HG03575 (cell line): ENCODE measurements around the gene GNG12.

Experiments used
- ATAC-seq: cut with Tn5 transposase; IDR thresholded peaks from one replicate; pipeline ENCODE4 v1.9.1; 2021; ENCODE audit not compliant: unreplicated experiment, insufficient number of reproducible peaks, low FRiP score; ENCODE audit errors: extremely low read depth

GNG12 gene

DNA sequence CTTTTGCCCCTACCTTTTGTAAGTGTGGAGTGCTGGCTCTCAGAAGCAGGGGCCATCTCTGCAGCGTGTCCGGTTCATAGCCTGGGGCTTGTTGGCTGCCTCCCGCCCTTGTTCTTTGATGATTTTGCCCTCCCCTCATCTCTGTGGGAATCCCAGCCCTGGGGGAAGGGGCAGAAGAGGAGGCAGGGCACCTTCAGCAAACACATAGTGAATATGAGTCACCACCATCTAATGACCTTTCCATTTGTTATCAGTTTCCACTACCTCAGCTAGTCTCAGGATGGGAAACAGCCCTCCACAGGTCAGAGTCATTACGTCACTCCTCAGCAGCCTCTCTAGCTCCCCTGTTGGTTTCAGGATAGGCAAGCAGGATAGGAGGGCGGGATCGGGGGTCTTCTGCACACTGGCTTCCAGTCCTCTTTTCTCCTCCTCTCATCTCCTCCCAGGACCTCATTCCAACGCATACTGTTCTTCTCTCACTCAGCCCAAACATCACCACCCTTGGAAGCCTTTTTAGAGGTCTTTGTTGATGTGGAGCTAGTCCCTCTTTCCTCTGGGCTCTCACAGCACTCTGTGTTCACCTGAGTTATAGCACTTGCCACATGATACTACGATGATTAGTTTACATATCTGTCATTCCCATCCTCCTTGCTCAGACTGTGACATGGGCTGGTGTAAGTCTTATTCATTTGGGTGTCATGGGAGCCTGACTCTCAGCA is 132.4 kb downstream of the GNG12 start:
- no peak for ATAC-seq

DNA sequence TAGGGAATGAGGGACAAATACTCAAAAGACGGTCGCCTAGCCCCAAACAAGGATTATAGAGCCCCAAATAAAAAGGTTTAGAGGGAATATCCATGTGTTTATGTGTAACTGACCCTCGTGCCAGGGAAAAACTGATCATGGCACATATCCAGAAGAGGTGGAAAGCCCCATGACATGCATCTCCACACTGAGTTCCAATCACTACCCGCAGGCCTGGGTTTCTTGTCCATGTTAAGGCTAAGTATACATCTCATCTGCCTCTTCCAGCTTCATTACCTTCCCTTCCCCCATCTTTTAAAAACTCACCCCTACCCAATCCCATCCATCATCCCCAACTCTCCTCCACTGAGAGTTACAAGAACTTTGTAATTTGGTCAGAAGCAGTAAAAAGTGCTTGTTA is 133.0 kb downstream of the GNG12 start:
- no peak for ATAC-seq

DNA sequence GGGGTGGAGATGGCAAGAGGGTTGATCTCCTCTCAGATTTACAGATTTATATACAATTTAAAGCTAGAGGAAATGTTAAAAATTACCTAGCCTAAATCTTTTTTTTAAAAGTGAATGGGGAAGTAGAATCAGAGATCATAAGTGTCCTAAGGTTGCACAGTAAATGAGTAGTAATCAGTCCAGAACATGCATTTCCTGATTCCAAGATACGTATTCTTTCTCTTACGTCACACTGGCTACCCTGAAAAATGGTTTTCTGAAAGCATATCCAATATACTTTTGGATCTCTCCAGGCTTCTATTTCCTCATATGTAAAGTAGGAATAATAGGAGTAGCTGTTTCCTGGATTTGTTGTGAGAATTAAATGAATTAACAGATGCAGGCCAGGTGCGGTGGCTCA is 136.6 kb downstream of the GNG12 start:
- no peak for ATAC-seq

DNA sequence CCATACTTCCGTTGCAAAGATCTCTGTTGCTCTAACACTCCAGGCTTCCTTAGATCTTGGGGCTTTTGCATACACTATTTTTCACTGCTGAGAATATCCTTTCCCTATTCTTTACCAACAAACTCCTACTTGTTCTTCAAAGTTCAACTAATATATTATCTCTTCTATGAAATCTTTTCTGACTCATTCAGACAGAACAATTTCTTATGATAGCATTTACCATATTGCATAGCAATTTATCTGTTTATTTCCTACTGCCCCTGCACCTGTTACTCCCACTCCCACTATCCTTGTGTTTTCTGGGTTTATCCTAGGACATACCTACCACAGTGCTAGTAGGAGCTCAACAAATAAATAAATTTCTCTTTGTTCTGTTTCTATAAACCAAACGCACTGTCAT is 137.3 kb downstream of the GNG12 start:
- no peak for ATAC-seq

DNA sequence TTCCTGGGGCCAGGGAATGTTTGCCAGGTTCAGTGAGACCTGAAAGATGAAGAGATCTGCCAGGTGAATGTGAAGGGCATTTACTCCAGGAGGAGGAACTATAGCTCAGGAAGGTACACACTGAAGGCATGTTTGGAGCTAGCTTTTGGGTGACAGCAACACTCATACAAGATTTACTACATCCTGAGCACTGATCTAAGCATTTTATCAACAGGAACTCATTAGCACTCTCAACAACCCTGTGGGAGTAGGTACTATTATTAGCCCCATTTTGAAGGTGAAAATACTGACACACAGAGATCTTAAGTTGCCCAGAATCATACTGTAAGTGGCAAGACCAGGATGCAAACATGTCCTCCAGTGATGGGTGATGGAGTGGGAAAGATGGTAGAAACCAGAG is 141.6 kb downstream of the GNG12 start:
- ATAC-seq, result no peak

DNA sequence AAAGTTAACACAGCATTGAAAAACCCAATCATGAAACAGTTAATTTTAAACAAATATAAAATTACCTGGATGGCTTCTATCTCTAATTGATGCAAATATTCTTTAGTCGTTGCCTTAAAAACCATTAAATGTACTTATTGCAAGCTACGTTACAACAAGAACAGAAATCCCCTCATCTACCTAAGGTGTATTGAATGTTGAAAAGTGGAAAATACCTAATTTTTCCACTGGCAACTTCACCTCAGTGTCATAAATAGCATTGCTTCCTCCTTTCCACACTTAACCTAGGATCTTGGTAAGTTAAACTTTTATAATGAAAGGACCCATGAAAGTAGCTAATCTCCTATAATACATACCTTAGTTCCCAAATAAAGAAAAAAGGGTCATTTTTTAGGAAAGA is 142.9 kb downstream of the GNG12 start:
- no peak for ATAC-seq

DNA sequence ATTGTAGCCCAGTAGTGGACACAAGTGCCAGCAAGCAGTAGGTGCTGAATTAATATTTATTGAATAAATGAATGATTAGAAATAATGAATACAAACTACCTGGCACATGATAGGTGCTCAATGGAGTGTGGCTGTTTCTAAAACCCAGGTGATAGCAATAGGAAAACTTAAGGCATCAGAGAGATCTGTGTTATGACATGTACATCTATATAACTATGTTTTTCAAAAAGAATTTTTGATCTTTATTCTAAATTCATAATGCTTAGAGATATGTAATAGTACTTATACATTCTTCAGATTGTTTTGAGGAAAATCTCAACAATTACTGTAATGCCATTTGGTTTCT is 143.3 kb downstream of the GNG12 start:
- ATAC-seq, result no peak

DNA sequence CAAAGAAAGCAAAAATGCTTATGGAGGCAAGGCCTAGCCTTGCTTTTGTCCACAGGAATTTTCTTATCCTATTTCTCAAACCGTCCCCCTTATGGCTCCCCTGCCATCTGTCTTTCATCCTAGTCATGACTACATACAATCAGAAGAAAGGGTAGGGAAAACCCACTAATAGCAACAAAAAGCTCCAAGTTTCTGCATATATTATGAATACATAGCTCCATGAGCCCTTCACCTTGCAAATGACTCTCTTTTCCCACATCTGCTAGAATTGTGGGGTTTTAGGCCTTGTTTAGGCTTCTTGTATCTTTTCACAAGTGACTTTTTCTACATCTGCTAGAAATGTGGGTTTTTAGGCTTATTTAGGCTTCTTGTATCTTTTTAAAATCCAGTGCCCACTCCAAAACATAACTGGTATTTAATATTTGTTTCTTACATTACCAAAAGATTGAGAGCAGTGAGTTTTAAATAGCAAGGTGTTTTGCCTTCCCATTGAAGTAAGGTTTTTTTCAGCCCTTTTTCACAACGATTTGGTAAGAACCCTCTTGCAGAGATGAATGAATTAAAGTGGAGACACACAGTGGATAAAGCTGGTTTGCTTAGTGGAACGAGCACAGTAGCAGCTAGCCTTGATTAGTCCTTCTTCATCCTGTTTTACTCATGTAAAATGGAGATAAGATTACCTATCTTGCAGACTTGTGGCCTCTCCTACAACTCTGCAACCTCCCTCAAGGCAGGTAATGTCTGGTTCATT is 143.8 kb downstream of the GNG12 start:
- ATAC-seq, result no peak

DNA sequence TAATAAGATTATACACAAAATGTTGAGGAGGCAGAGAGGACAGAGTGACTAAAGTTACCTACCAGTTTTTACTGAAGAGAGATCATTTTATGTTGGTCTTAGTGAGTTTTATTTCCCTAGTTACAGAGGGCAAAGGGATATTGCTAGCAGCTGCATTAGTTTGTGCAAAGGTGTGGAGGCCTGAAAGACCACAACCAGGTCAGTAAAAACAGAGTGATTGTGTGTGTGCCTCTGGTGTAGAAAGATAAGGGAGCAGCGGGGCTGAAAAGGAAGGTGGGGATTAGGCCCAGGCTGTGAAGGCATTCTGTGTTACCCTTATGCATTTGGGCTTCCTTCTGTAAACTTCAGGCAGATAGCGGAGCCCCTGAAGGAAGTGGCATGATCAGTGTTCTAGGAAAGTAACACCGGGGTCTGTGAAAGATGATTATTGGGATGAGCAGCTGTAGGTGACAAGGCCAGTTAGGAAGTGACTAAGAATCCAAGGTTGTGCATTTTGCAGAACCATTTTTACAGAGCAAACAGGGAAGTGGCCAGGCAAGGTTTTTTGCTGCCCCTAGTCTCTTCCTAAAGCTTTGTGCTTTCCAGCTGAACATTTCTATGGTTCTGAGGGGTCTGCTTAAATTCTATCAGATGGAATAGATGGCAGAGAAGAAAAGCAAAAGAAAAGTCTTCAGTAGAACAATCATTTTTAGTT is 144.6 kb downstream of the GNG12 start:
- no peak for ATAC-seq

DNA sequence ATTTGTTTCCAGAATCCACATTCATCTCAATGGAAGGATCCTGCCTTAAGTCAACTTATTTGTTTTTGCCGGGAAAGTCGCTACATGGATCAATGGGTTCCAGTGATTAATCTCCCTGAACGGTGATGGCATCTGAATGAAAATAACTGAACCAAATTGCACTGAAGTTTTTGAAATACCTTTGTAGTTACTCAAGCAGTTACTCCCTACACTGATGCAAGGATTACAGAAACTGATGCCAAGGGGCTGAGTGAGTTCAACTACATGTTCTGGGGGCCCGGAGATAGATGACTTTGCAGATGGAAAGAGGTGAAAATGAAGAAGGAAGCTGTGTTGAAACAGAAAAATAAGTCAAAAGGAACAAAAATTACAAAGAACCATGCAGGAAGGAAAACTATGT is 145.6 kb downstream of the GNG12 start:
- ATAC-seq, result no peak

DNA sequence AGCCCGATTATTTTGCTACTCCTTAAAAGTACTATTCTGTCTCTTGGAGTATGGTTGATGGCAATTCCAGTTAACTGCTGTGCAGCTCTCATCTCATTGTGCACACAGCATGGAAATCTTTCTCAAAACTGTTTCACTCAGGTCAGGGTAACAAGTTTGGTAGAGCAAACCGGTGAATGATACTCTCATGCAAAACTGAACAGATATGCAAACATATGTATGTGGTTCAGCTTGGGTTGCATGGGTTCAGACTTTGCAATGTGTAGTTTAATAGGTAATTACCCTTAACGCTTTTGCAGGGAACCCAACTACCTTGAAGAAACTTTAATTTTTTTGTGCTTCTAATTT is 146.1 kb downstream of the GNG12 start:
- no peak for ATAC-seq

DNA sequence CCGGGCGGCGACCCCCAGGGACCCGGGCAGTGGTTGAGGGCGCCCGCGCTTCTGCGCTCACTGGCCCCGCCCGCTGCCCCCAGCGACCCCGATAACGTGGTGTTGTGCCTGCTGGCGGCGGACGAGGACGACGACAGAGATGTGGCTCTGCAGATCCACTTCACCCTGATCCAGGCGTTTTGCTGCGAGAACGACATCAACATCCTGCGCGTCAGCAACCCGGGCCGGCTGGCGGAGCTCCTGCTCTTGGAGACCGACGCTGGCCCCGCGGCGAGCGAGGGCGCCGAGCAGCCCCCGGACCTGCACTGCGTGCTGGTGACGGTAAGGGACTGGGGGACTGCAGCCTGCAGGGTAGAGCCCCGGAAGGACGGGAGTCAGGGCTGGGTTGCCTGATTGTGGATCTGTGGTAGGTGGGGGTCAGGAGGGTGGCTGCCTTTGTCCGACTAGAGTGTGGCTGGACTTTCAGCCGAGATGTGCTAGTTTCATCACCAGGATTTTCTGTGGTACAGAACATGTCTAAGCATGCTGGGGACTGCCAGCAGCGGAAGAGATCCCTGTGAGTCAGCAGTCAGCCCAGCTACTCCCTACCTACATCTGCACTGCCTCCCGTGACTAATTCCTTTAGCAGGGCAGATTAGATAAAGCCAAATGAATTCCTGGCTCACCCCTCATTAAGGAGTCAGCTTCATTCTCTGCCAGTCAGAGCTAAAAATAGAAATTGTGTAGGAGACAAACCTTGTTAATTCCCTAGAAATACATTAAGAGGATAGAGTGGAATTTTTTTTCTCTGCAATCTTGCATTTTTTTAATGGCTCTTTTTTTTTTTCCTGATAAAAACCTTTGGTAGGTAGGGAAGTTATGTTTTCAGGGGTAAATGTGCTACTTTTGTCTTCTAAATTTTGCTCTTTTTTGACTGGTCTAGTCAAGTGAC is 146.7 kb downstream of the GNG12 start:
- no peak for ATAC-seq

DNA sequence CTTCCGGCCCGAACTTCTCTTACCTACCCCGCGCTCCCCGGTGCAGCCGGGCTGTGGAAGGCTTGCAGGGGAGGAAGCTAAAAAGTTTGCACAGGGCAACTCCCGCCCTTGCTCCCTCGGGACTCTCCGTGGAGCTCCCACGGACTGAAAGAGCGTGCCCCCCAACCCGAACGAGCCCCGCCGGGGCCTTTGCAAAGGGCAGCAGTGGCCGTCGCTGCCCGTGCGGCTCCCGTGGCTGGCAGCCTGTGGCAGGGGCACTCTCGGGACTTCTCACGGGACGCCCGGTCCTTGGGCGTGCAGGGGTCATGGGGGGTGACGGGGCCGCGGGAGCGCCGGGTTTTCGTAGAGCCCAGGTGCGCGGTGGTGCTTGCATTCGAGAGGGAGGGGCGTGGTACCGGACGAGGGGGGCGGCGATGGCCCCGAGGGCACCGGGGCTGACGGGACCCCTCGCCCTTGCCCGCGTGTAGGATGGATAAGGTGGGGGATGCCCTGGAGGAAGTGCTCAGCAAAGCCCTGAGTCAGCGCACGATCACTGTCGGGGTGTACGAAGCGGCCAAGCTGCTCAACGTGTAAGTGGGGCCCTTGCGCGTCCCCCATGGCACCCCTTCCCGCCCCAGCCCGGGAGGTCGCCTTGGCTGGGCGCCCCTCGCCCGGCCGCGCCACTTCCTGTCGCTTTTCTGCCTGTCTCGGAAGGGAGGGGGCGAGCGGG is 147.6 kb downstream of the GNG12 start:
- ATAC-seq, result no peak

DNA sequence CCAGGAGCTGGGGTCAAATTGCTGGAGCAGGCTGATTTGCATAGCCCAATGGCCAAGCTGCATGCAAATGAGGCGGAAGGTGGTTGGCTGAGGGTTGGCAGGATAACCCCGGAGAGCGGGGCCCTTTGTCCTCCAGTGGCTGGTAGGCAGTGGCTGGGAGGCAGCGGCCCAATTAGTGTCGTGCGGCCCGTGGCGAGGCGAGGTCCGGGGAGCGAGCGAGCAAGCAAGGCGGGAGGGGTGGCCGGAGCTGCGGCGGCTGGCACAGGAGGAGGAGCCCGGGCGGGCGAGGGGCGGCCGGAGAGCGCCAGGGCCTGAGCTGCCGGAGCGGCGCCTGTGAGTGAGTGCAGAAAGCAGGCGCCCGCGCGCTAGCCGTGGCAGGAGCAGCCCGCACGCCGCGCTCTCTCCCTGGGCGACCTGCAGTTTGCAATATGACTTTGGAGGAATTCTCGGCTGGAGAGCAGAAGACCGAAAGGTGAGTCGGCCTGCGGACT is 148.2 kb downstream of the GNG12 start, which contains the start of gene GADD45A:
Gene GADD45A, plus strand, starts transcription at position 135 of the 491 bp plus-strand sequence. Its CDS starts 294 bp downstream, at position 429.
- peak; percentile 92 for ATAC-seq

DNA sequence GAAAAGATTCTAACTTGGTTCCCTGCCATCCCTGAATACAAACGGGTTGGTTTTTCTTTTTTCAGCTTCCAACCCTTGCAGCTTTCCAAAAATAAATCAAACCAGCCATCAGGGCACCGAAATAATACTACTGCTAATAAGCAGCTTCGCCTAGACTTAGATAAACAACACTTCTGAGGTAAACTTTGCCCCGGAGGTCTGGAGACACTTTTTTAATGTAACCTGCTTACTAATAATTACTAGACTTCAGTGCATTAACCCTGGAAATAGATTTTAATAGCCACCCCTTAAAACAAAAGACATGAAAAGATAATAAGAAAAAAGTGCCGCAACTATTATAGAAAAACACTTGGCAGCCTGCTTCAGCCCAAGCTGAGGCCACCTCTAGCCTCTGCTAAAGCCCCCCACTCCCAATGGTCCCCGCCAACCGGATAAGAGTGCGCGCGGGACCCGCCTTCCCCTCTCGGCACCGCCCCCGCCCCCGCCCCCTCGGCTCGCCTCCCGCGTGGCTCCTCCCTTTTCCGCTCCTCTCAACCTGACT is 148.7 kb downstream of the GNG12 start:
- no peak for ATAC-seq

DNA sequence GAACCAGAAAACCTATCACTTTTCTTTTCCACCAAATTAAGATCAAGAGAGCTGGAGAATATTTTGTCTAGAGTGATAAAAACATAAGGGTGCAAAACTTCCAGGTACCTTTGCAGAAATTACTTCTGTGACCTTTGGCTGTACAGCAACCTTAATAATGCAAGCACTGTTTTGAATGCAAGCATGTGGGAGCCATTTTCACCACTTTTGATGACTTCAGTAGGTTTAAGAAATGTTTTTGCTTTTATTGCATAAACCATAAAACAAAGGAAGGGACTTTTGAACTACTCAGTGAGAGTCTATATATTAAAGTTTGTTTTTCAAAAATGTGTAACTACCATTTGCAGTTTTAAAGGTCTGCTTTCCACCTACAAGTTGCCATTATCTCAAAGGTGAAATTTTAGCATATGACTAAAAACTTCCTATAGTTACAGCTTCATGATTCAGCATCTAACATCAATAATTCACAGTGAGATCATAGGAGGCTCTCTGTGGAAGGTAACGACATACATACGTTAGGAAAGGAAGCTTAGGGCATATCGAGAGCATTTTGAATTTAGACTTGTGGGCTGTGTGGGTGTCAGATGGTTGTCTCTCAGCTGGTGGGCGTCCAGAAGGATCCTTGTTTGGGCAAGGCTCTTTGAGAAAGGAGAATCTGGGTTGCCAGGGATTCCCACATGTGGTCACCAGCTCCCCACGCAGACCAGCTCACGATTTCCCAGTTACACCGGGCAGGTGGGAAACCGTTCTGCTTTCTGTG is 149.3 kb downstream of the GNG12 start:
- no peak for ATAC-seq

DNA sequence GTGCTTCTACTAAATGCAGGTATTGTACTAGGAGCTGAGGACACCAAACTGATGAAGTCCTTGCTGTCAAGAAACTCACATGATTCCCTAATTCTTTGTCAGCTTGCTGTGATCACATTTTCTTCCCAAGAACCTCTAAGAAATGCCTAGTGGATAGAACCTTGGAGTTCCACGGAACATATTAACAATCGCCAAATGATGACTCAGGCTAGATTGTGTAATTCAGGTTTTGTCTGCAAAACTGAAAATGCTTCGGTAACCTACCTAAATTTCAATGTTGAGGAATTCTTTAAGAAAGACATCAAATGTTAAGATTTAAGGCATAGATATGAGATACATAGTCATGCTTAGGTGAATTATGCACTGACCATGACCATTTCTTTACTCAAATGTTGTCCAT is 150.0 kb downstream of the GNG12 start:
- ATAC-seq, result no peak
